ENCODE measurements around the gene ATP13A3.

Gene ATP13A3

GRCh38 chr3:194399874-194400411 is 86.9 kb downstream of the ATP13A3 start:
- Histone ChIP-seq H3K27ac (ENCODE audit: low read depth in 2 of 2, low read length in 2 of 2) (no peak overlapping the region), H3K27me3 (ENCODE audit: control insufficient read depth in 2 of 2, insufficient read depth in 2 of 2, low read length in 2 of 2) (no peaks in the 10 kb centered on the region), H3K36me3 (ENCODE audit: control insufficient read depth in 2 of 2, insufficient read depth in 2 of 2, low read length in 2 of 2) (peaks cover 0 to 3% of the 10 kb centered on the region in 2 donors), H3K9ac (ENCODE audit: low read depth in 1 of 2, low read length in 2 of 2) (no peak overlapping the region), H3K4me3 (ENCODE audit: low read length in 2 of 2) (no peak overlapping the region), H3K9me3 (ENCODE audit: control insufficient read depth in 2 of 2, low read length in 2 of 2) (no peaks in the 10 kb centered on the region), H3K4me1 (ENCODE audit: control insufficient read depth in 2 of 2, insufficient read depth in 2 of 2, low read length in 2 of 2) (peaks cover 3 to 15% of the 10 kb centered on the region in 2 donors)

DNA sequence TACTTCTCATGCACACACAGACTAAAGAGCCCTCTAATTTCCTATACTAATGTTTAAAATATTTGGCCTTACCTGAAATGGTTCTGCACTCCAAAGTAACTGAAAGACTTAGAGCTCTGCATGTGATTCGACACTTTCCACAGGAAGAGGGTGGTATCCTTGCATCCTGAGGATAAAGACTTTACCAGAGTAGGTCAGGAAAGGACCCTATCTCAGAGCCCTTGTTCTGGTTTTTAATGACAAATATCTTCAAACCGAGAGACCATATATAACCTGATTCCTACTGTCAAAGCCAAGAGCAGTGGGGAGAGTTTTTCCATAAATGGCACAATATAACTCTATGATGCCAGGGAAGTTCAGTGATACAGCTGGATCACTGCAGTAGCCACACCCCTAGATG is 87.6 kb downstream of the ATP13A3 start, which contains the start of gene GP5:
Gene GP5, minus strand, starts transcription at position 101 of the 400 bp plus-strand sequence. CDS start 984 bp downstream, outside the sequence.
- no peaks in the 10 kb centered on the region for H3K9me3 ChIP-seq (ENCODE audit: control insufficient read depth in 2 of 2, low read length in 2 of 2)
- no peak within 1 kb of the TSS for H3K9ac ChIP-seq (ENCODE audit: low read depth in 1 of 2, low read length in 2 of 2)
- no peaks in the 10 kb centered on the region for H3K27me3 ChIP-seq (ENCODE audit: control insufficient read depth in 2 of 2, insufficient read depth in 2 of 2, low read length in 2 of 2)
- H3K4me1 ChIP-seq (ENCODE audit: control insufficient read depth in 2 of 2, insufficient read depth in 2 of 2, low read length in 2 of 2) = peaks cover 3 to 18% of the 10 kb centered on the region in 2 donors
- peaks cover 0 to 3% of the 10 kb centered on the region in 2 donors for H3K36me3 ChIP-seq (ENCODE audit: control insufficient read depth in 2 of 2, insufficient read depth in 2 of 2, low read length in 2 of 2)
- H3K4me3 ChIP-seq (ENCODE audit: low read length in 2 of 2) = peak within 1 kb of the TSS in 1 of 2 donors; percentile 31
- H3K27ac ChIP-seq (ENCODE audit: low read depth in 2 of 2, low read length in 2 of 2) = no peak within 1 kb of the TSS

- Histone ChIP-seq H3K9me3 (ENCODE audit: control insufficient read depth in 2 of 2, low read length in 2 of 2) (no peaks in the 10 kb centered on the region), H3K27me3 (ENCODE audit: control insufficient read depth in 2 of 2, insufficient read depth in 2 of 2, low read length in 2 of 2) (no peaks in the 10 kb centered on the region), H3K4me3 (ENCODE audit: low read length in 2 of 2) (peak overlapping the region in 1 of 2 donors; percentile 31), H3K9ac (ENCODE audit: low read depth in 1 of 2, low read length in 2 of 2) (no peak overlapping the region), H3K27ac (ENCODE audit: low read depth in 2 of 2, low read length in 2 of 2) (no peak overlapping the region), H3K36me3 (ENCODE audit: control insufficient read depth in 2 of 2, insufficient read depth in 2 of 2, low read length in 2 of 2) (no peaks in the 10 kb centered on the region), H3K4me1 (ENCODE audit: control insufficient read depth in 2 of 2, insufficient read depth in 2 of 2, low read length in 2 of 2) (peaks cover 3 to 17% of the 10 kb centered on the region in 2 donors)
Measured at GRCh38 chr3:194397757-194398312, 89.0 kb downstream of the ATP13A3 start.

- Histone ChIP-seq H3K9ac (ENCODE audit: low read depth in 1 of 2, low read length in 2 of 2) (no peak overlapping the region), H3K4me3 (ENCODE audit: low read length in 2 of 2) (peak overlapping the region in 1 of 2 donors; percentile 31), H3K9me3 (ENCODE audit: control insufficient read depth in 2 of 2, low read length in 2 of 2) (no peaks in the 10 kb centered on the region), H3K27me3 (ENCODE audit: control insufficient read depth in 2 of 2, insufficient read depth in 2 of 2, low read length in 2 of 2) (no peaks in the 10 kb centered on the region), H3K27ac (ENCODE audit: low read depth in 2 of 2, low read length in 2 of 2) (peak overlapping the region; percentile 24 to 42), H3K36me3 (ENCODE audit: control insufficient read depth in 2 of 2, insufficient read depth in 2 of 2, low read length in 2 of 2) (no peaks in the 10 kb centered on the region), H3K4me1 (ENCODE audit: control insufficient read depth in 2 of 2, insufficient read depth in 2 of 2, low read length in 2 of 2) (peaks cover 3 to 20% of the 10 kb centered on the region in 2 donors)
Measured at GRCh38 chr3:194396859-194397756, 89.7 kb downstream of the ATP13A3 start.

DNA sequence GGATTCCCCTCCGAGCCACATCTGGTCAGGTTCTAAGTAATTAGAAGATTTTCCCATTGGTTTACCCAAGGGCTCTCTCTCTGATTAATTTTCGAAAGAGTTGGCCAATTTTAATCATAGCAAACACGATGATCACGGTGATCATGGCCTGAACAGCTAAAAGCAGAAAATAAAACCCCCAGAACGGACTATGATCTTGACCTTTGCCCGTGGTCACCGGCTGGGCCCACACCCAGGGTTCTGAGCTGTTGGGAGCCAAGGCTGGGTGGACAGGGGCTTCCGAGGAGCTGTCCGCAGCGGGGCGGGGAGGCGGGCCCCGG is 90.3 kb downstream of the ATP13A3 start:
- Histone ChIP-seq H3K27ac (ENCODE audit: low read depth in 2 of 2, low read length in 2 of 2) (peak overlapping the region; percentile 24 to 42), H3K4me1 (ENCODE audit: control insufficient read depth in 2 of 2, insufficient read depth in 2 of 2, low read length in 2 of 2) (peaks cover 3 to 20% of the 10 kb centered on the region in 2 donors), H3K27me3 (ENCODE audit: control insufficient read depth in 2 of 2, insufficient read depth in 2 of 2, low read length in 2 of 2) (no peaks in the 10 kb centered on the region), H3K4me3 (ENCODE audit: low read length in 2 of 2) (peak overlapping the region; percentile 10 to 23), H3K36me3 (ENCODE audit: control insufficient read depth in 2 of 2, insufficient read depth in 2 of 2, low read length in 2 of 2) (no peaks in the 10 kb centered on the region), H3K9me3 (ENCODE audit: control insufficient read depth in 2 of 2, low read length in 2 of 2) (no peaks in the 10 kb centered on the region), H3K9ac (ENCODE audit: low read depth in 1 of 2, low read length in 2 of 2) (no peak overlapping the region)

DNA sequence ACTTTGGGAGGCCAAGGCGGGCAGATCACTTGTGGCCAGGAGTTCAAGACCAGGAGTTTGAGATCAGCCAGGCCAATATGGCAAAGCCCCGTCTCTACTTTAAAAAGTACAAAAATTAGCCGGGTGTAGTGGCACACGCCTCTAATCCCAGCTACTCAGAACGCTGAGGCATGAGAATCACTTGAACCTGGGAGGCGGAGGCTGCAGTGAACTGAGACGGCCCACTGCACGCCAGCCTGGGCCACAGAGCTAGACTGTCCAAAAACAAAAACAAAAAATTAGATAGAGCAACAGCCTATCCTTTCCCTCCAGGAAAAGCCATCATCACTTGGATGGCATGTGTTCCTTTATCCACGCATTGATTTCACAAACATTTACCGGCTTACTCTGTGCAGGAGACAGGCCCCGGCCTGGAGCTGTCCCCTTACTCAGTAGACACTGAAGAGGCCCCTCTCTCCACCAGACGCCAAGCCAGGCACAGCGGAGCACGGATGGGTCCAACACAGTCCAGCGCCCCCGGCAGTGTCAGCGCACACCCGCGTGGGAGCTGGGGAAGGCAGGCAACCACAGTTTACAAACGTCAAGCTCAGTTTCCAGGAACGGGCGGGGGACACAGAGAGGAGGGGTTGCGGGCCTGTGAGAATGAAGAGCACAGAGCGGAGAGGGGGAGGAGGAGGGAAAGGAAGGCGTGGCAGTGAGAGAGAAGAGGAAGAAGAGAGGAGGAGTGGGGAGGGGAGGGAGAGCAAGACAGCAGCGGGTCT is 90.8 kb downstream of the ATP13A3 start:
- peak overlapping the region; percentile 42 to 63 for H3K27ac ChIP-seq (ENCODE audit: low read depth in 2 of 2, low read length in 2 of 2)
- H3K4me3 ChIP-seq (ENCODE audit: low read length in 2 of 2) = peak overlapping the region; percentile 10 to 23
- peaks cover 3 to 20% of the 10 kb centered on the region in 2 donors for H3K4me1 ChIP-seq (ENCODE audit: control insufficient read depth in 2 of 2, insufficient read depth in 2 of 2, low read length in 2 of 2)
- H3K27me3 ChIP-seq (ENCODE audit: control insufficient read depth in 2 of 2, insufficient read depth in 2 of 2, low read length in 2 of 2) = no peaks in the 10 kb centered on the region
- H3K9me3 ChIP-seq (ENCODE audit: control insufficient read depth in 2 of 2, low read length in 2 of 2) = no peaks in the 10 kb centered on the region
- no peaks in the 10 kb centered on the region for H3K36me3 ChIP-seq (ENCODE audit: control insufficient read depth in 2 of 2, insufficient read depth in 2 of 2, low read length in 2 of 2)
- H3K9ac ChIP-seq (ENCODE audit: low read depth in 1 of 2, low read length in 2 of 2) = no peak overlapping the region

DNA sequence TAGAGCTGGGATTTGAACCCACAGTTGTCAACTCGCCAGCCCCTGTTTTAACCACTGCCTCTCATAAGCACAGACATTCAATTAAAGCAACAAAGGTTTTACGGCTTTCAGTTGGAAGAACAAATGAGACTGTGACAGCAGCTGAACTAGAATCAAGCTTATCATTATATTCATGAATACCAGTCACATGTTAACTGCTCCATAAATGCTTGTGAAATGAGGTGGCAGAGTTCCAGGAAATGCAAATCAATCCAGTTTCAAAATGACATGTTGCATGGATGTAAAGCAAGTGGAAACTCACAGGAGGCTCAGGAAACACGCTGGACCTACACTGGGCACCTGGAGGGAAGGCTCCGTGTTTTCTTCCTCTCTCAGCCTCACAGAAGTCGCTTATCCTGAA is 91.6 kb downstream of the ATP13A3 start:
- Histone ChIP-seq H3K9ac (ENCODE audit: low read depth in 1 of 2, low read length in 2 of 2) (no peak overlapping the region), H3K36me3 (ENCODE audit: control insufficient read depth in 2 of 2, insufficient read depth in 2 of 2, low read length in 2 of 2) (no peaks in the 10 kb centered on the region), H3K4me3 (ENCODE audit: low read length in 2 of 2) (no peak overlapping the region), H3K27me3 (ENCODE audit: control insufficient read depth in 2 of 2, insufficient read depth in 2 of 2, low read length in 2 of 2) (no peaks in the 10 kb centered on the region), H3K27ac (ENCODE audit: low read depth in 2 of 2, low read length in 2 of 2) (peak overlapping the region; percentile 10 to 63), H3K9me3 (ENCODE audit: control insufficient read depth in 2 of 2, low read length in 2 of 2) (no peaks in the 10 kb centered on the region), H3K4me1 (ENCODE audit: control insufficient read depth in 2 of 2, insufficient read depth in 2 of 2, low read length in 2 of 2) (peaks cover 3 to 20% of the 10 kb centered on the region in 2 donors)

GRCh38 chr3:194392576-194392975 is 94.2 kb downstream of the ATP13A3 start:
- H3K27ac ChIP-seq (ENCODE audit: low read depth in 2 of 2, low read length in 2 of 2) = no peak overlapping the region
- no peaks in the 10 kb centered on the region for H3K27me3 ChIP-seq (ENCODE audit: control insufficient read depth in 2 of 2, insufficient read depth in 2 of 2, low read length in 2 of 2)
- H3K9ac ChIP-seq (ENCODE audit: low read depth in 1 of 2, low read length in 2 of 2) = no peak overlapping the region
- H3K4me3 ChIP-seq (ENCODE audit: low read length in 2 of 2) = no peak overlapping the region
- peaks cover 1 to 20% of the 10 kb centered on the region in 2 donors for H3K4me1 ChIP-seq (ENCODE audit: control insufficient read depth in 2 of 2, insufficient read depth in 2 of 2, low read length in 2 of 2)
- no peaks in the 10 kb centered on the region for H3K9me3 ChIP-seq (ENCODE audit: control insufficient read depth in 2 of 2, low read length in 2 of 2)
- H3K36me3 ChIP-seq (ENCODE audit: control insufficient read depth in 2 of 2, insufficient read depth in 2 of 2, low read length in 2 of 2) = no peaks in the 10 kb centered on the region

GRCh38 chr3:194390835-194391234 is 96.0 kb downstream of the ATP13A3 start:
- Histone ChIP-seq H3K36me3 (ENCODE audit: control insufficient read depth in 2 of 2, insufficient read depth in 2 of 2, low read length in 2 of 2) (no peaks in the 10 kb centered on the region), H3K4me3 (ENCODE audit: low read length in 2 of 2) (no peak overlapping the region), H3K9me3 (ENCODE audit: control insufficient read depth in 2 of 2, low read length in 2 of 2) (no peaks in the 10 kb centered on the region), H3K27ac (ENCODE audit: low read depth in 2 of 2, low read length in 2 of 2) (no peak overlapping the region), H3K27me3 (ENCODE audit: control insufficient read depth in 2 of 2, insufficient read depth in 2 of 2, low read length in 2 of 2) (no peaks in the 10 kb centered on the region), H3K9ac (ENCODE audit: low read depth in 1 of 2, low read length in 2 of 2) (no peak overlapping the region), H3K4me1 (ENCODE audit: control insufficient read depth in 2 of 2, insufficient read depth in 2 of 2, low read length in 2 of 2) (peaks cover 0 to 16% of the 10 kb centered on the region in 2 donors)

Measured in mucosa of rectum (tissue), 2 donors.